ENCODE measurements around the gene DVL3. TPM values are rescaled to one million over a fixed set of nuclear protein-coding genes. Genes with fewer than 3 reads are reported as not detected.

Gene DVL3
- total and polyA plus RNA-seq, 2 experiments from 2014 or later, result 25.6 to 55.5 TPM

- Histone ChIP-seq H3K36me3 (ENCODE audit: insufficient read depth) (no peaks in the 10 kb centered on the region), H3K79me2 (replicated peaks; ENCODE audit: insufficient read depth) (no peaks in the 10 kb centered on the region), H3K4me3 (no peak overlapping the region), H3F3A (replicated peaks; ENCODE audit: low read depth) (no peaks in the 10 kb centered on the region), H3K4me2 (no peak overlapping the region), H3K27ac (ENCODE audit: low read depth) (no peak overlapping the region), H3K9me2 (ENCODE audit: insufficient read depth) (no peaks in the 10 kb centered on the region), H4K20me1 (replicated peaks; ENCODE audit: insufficient read depth) (0 out of 2 replicates have a peak, but pooled peaks cover 5% of the 10 kb centered on the region), H2AFZ (no peak overlapping the region), H3K4me1 (ENCODE audit: insufficient read depth) (no peaks in the 10 kb centered on the region), H3K27me3 (ENCODE audit: insufficient read depth) (no peaks in the 10 kb centered on the region)
- no peaks in the 10 kb centered on the region for H3K9me3 Mint-ChIP-seq
- no peak for TF ChIP-seq CREB1 (CRISPR knock-in tag; IDR thresholded peaks at IDR 0.05; ENCODE audit: low read depth)
- TF ChIP-seq ZNF331 (CRISPR knock-in tag; IDR thresholded peaks at IDR 0.05; ENCODE audit: low read depth), result no peak
- no peak for TF ChIP-seq POLR2AphosphoS5 (IDR thresholded peaks at IDR 0.05; ENCODE audit: low read depth)
- no peak for TF ChIP-seq ZNF114 (CRISPR knock-in tag; IDR thresholded peaks at IDR 0.05)
- no peak for TF ChIP-seq EZH2 (IDR thresholded peaks at IDR 0.05; ENCODE audit: low read depth, unreplicated experiment)
- TF ChIP-seq CTCF (conservative IDR thresholded peaks at IDR 0.05; ENCODE audit: low read depth in 2 of 2), result no peak
- TF ChIP-seq STAT1 (IDR thresholded peaks at IDR 0.05; ENCODE audit: unreplicated experiment), result no peak
- TF ChIP-seq NANOG (IDR thresholded peaks at IDR 0.05; ENCODE audit: borderline replicate concordance), result no peak
- no peak for TF ChIP-seq ZNF462 (CRISPR knock-in tag; IDR thresholded peaks at IDR 0.05)
- TF ChIP-seq ETS1 (IDR thresholded peaks at IDR 0.05), result no peak
- no peak for TF ChIP-seq EZH2phosphoT487 (IDR thresholded peaks at IDR 0.05; ENCODE audit: unreplicated experiment)
- H3K36me3 Mint-ChIP-seq (ENCODE audit: low read depth), result no peaks in the 10 kb centered on the region
- H3K4me1 Mint-ChIP-seq, result no peaks in the 10 kb centered on the region
- no peak overlapping the region for H3K4me3 Mint-ChIP-seq
- no peak overlapping the region for H3K27ac Mint-ChIP-seq
- ATAC-seq, result no peak
- H3K27me3 Mint-ChIP-seq (ENCODE audit: insufficient read depth, low read depth, poor library complexity), result peaks cover 6% of the 10 kb centered on the region
- no peak for DNase-seq (ENCODE audit: low spot score)
Measured at GRCh38 chr3:184211718-184212117, 56.5 kb downstream of the DVL3 start.
